Measurements from ENCODE around the gene ETF1. TPM values are rescaled to one million over a fixed set of nuclear protein-coding genes. Genes with fewer than 3 reads are reported as not detected.

Gene ETF1
- total and polyA plus RNA-seq, 2 donors (not counting 1 experiment from before 2014, with no cell fraction given) = 10.2 to 50.5 TPM

- Histone ChIP-seq H3K9me3 (ENCODE audit: control extremely low read depth in 1 of 3, control insufficient read depth in 2 of 3, insufficient read depth in 1 of 3, low read length in 2 of 3) (no peaks in the 10 kb centered on the region), H4K20me1 (ENCODE audit: control insufficient read depth, insufficient read depth, low read length, poor library complexity, severe bottlenecking) (peaks cover 11% of the 10 kb centered on the region), H3K4me2 (replicated peaks; ENCODE audit: low read depth, low read length, poor library complexity, severe bottlenecking) (peak overlapping the region; percentile 87), H3K36me3 (replicated peaks in 1 of 2; ENCODE audit: control extremely low read depth in 1 of 2, control insufficient read depth in 1 of 2, extremely low read depth in 1 of 2, insufficient read depth in 2 of 2, low read length in 1 of 2) (no peaks in the 10 kb centered on the region), H2AFZ (ENCODE audit: insufficient read depth, low read depth, low read length, poor library complexity, severe bottlenecking) (peak overlapping the region; percentile 77), H3K4me3 (ENCODE audit: control extremely low read depth in 1 of 5, extremely low read depth in 1 of 5, insufficient read depth in 1 of 5, low read depth in 2 of 5, low read length in 4 of 5) (peak overlapping the region; percentile 86 to 99 (median 92)), H3K27ac (ENCODE audit: low read length in 2 of 2) (peak overlapping the region; percentile 100), H3K9ac (ENCODE audit: low read length) (peak overlapping the region; percentile 99), H3K27me3 (replicated peaks in 1 of 4; ENCODE audit: control extremely low read depth in 1 of 4, control insufficient read depth in 3 of 4, insufficient read depth in 4 of 4, low read length in 3 of 4) (no peaks in the 10 kb centered on the region), H3K4me1 (ENCODE audit: control insufficient read depth in 2 of 2, insufficient read depth in 2 of 2, low read length in 2 of 2) (peaks cover 33 to 46% of the 10 kb centered on the region in 2 donors), H3K79me2 (ENCODE audit: control insufficient read depth, insufficient read depth, low read length) (peaks cover 97% of the 10 kb centered on the region)
- WGBS (ENCODE audit: insufficient coverage) = 0% methylated on average over 12 of the region's 12 CpGs
- ChIA-PET CTCF (interaction anchor here (0.5 to 3.3 kb wide), 10 partner anchors 31 to 209 kb away, joined by 3 to 23 read pairs (median 4); partner anchors contain the start of genes FAM53C, HSPA9 and KDM3B), POLR2A (interaction anchor here (0.6 to 3.4 kb wide), 8 partner anchors 32 to 799 kb away, joined by 3 to 32 read pairs (median 5); partner anchors contain the start of genes EGR1, FAM53C, HSPA9 and KDM3B)
- H3K9me3 Mint-ChIP-seq (ENCODE audit: insufficient read depth) = no peaks in the 10 kb centered on the region
- H3K4me3 Mint-ChIP-seq = peak overlapping the region; percentile 94
- no peaks in the 10 kb centered on the region for H3K27me3 Mint-ChIP-seq
- H3K4me1 Mint-ChIP-seq = peaks cover 78% of the 10 kb centered on the region
- ATAC-seq (ENCODE audit: low read depth) (peak; percentile 49), DNase-seq (no peak)
- intact Hi-C loops (cut with micrococcal nuclease) = loop anchor here (1.0 to 10.0 kb wide), 9 partner anchors 32 to 1571 kb away; partner anchors contain the start of genes BRD8, CDC25C, EGR1 and FAM13B
- TF ChIP-seq EZH2 (IDR thresholded peaks at IDR 0.05; ENCODE audit: borderline replicate concordance, insufficient read depth, low read depth, low read length, poor library complexity, severe bottlenecking) = no peak
- TF ChIP-seq, protein P1, sequence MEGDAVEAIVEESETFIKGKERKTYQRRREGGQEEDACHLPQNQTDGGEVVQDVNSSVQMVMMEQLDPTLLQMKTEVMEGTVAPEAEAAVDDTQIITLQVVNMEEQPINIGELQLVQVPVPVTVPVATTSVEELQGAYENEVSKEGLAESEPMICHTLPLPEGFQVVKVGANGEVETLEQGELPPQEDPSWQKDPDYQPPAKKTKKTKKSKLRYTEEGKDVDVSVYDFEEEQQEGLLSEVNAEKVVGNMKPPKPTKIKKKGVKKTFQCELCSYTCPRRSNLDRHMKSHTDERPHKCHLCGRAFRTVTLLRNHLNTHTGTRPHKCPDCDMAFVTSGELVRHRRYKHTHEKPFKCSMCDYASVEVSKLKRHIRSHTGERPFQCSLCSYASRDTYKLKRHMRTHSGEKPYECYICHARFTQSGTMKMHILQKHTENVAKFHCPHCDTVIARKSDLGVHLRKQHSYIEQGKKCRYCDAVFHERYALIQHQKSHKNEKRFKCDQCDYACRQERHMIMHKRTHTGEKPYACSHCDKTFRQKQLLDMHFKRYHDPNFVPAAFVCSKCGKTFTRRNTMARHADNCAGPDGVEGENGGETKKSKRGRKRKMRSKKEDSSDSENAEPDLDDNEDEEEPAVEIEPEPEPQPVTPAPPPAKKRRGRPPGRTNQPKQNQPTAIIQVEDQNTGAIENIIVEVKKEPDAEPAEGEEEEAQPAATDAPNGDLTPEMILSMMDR (IDR thresholded peaks at IDR 0.05) = no peak
- peak overlapping the region; percentile 100 for H3K27ac Mint-ChIP-seq
Observed at GRCh38 chr5:138543730-138544104, 681 bp upstream of the ETF1 start.

Measured in B cell (primary cell).